HFFc6 (cell line): ENCODE data around the gene AUTS2. TPM values are rescaled to one million over a fixed set of nuclear protein-coding genes. Genes with fewer than 3 reads are reported as not detected.

Experiments used
- DNase-seq: peaks from one replicate; pipeline ENCODE4 v3.0.0-alpha.2; 2018
- H3K27ac Mint-ChIP-seq: 2 replicates; pipeline ENCODE4 v1.8.0; 2020; ENCODE audit warnings: mild to moderate bottlenecking, mixed read lengths
- H3K27me3 Mint-ChIP-seq: 2 replicates; pipeline ENCODE4 v1.8.0; 2021; ENCODE audit warnings: mild to moderate bottlenecking, moderate library complexity, mixed read lengths; ENCODE audit not compliant: insufficient read depth
- H3K36me3 Mint-ChIP-seq: 2 replicates; pipeline ENCODE4 v1.8.0; 2021; ENCODE audit warnings: low read depth, mixed read lengths
- H3K4me1 Mint-ChIP-seq: 2 replicates; pipeline ENCODE4 v1.8.0; 2020; ENCODE audit warnings: low read depth, mixed read lengths
- H3K4me3 Mint-ChIP-seq: 2 replicates; pipeline ENCODE4 v1.8.0; 2020; ENCODE audit warnings: mild to moderate bottlenecking, moderate library complexity, mixed read lengths
- H3K9me3 Mint-ChIP-seq: 2 replicates; pipeline ENCODE4 v1.8.0; 2020; ENCODE audit warnings: mild to moderate bottlenecking, mixed read lengths
- total RNA-seq, 6 experiments: library from RNA; stranded (reverse); fragmentation: NEBNext Ultra II Directional; extraction: Animal tissue kit (Norgen Biotek cat#: 25700); gene quantifications; 2 replicates in 1 of 6; 3 replicates in 5 of 6; pipeline ENCODE4 v1.2.3, GENCODE V29; 2021
- TF ChIP-seq, protein P1 (sequence below): fragments of 200-600 bp; sonication (generic); IDR thresholded peaks from 2 replicates; pipeline ENCODE4 v1.5.0; 2021; ENCODE audit warnings: antibody characterized with exemption, mild to moderate bottlenecking

The AUTS2 gene
- total RNA-seq, 6 experiments from 2014 or later: 0.02 to 0.19 (median 0.16) TPM; not detected in 2

DNA sequence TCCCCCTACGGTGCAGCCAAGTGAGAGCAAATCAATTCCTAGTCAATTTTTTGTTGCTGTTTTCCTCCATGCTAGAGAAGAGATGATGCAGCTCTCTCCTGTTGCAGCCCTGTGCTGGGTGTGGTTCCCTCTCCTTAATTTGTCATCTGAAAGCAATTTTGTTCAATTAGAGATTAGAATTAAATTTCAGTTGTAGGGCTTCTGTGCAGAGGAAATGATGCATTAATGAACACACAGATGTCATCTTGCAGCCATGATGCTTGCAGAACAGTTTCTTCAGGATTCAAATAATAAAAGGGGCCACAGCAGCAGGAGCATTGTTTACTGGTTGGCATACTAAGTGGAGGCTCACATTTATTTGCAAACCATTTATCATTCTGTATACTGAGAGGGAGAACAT, 266.0 kb downstream of the AUTS2 start:
- Mint-ChIP-seq H3K27me3 (peaks cover 2% of the 10 kb centered on the region), H3K36me3 (no peaks in the 10 kb centered on the region), H3K4me1 (no peaks in the 10 kb centered on the region), H3K27ac (no peak overlapping the region), H3K9me3 (peaks cover 33% of the 10 kb centered on the region), H3K4me3 (no peak overlapping the region)
- no peak for DNase-seq
- TF ChIP-seq, protein P1, sequence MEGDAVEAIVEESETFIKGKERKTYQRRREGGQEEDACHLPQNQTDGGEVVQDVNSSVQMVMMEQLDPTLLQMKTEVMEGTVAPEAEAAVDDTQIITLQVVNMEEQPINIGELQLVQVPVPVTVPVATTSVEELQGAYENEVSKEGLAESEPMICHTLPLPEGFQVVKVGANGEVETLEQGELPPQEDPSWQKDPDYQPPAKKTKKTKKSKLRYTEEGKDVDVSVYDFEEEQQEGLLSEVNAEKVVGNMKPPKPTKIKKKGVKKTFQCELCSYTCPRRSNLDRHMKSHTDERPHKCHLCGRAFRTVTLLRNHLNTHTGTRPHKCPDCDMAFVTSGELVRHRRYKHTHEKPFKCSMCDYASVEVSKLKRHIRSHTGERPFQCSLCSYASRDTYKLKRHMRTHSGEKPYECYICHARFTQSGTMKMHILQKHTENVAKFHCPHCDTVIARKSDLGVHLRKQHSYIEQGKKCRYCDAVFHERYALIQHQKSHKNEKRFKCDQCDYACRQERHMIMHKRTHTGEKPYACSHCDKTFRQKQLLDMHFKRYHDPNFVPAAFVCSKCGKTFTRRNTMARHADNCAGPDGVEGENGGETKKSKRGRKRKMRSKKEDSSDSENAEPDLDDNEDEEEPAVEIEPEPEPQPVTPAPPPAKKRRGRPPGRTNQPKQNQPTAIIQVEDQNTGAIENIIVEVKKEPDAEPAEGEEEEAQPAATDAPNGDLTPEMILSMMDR: no peak

DNA sequence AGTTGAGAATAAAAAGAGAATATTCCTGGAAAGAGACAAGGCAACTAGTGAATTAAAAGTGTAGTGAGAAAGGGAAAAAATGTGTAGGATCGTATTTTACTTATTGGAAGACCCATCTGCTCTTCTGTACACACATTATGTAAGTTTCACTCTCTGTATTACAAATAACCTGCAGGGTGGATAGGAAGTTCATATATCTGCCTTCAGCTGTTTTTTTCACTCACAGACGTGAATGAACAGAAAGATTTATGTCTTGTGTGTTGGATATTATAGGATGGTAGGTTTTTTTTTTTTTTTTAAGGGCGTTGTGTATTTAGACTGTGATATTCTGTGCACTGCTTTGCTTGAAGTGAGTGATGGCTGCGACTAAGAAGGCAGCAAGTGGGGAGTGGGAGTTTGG, 266.5 kb downstream of the AUTS2 start:
- TF ChIP-seq, protein P1: no peak
- Mint-ChIP-seq H3K27me3 (peaks cover 2% of the 10 kb centered on the region), H3K9me3 (peaks cover 29% of the 10 kb centered on the region), H3K27ac (no peak overlapping the region), H3K36me3 (no peaks in the 10 kb centered on the region), H3K4me1 (no peaks in the 10 kb centered on the region), H3K4me3 (no peak overlapping the region)
- no peak for DNase-seq

DNA sequence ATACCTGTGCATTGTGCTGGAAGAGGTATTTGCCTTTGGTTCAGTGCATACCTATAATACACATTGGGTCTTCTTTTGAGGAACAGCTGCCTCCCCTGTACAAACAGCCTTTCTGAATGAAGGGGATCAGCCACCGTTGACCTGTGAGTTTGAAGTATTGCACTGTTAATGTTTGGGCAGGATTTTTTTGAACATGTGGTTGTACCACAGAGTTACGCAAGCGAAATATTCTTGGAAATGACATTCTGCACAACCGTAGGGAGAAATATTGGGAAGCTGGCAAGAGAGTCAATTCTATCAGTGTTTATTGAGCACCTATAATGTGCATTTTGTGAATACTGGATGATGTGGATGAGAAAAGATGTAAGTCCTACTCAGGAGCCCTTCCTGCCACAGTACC, 270.6 kb downstream of the AUTS2 start:
- Mint-ChIP-seq H3K4me1 (no peaks in the 10 kb centered on the region), H3K27me3 (peaks cover 2% of the 10 kb centered on the region; the same call in 1 of the 2 replicates), H3K4me3 (no peak overlapping the region), H3K27ac (no peak overlapping the region), H3K9me3 (peaks cover 37% of the 10 kb centered on the region), H3K36me3 (peaks cover 6% of the 10 kb centered on the region; the same call in 1 of the 2 replicates)
- no peak for DNase-seq
- TF ChIP-seq, protein P1: no peak

DNA sequence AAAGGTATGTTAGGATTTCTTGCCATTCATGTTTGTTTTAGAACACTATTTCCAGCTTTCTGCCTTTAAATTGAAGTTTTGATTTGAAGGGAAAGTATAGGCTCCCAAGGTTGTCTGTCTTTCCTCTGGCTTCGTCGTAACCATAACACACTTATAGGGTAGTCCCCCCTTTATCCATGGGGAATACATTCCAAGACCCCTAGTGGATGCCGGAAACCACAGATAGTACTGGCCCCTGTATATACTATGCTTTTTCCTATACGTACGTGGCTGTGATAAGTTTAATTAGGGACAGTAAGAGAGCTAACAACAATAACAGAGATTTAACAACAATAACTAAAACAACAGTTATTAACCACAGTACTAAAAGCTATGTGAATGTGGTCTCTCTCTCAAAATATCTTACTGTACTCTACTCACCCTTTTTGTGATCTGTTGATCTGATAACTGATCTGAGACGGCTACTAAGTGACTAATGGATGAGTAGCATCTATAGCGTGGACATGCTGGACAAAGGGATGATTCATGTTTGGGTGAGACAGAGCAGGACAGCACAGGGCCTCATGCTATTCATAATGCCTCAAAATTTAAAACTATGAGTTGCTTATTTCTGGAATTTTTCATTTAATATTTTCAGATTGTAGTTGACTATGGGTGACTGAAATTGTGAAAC, 273.1 kb downstream of the AUTS2 start:
- Mint-ChIP-seq H3K4me1 (no peaks in the 10 kb centered on the region), H3K9me3 (peaks cover 32% of the 10 kb centered on the region), H3K27me3 (peaks cover 3% of the 10 kb centered on the region; the same call in 1 of the 2 replicates), H3K27ac (no peak overlapping the region), H3K36me3 (peaks cover 9% of the 10 kb centered on the region; the same call in 1 of the 2 replicates), H3K4me3 (no peak overlapping the region)
- TF ChIP-seq, protein P1: no peak
- DNase-seq: peak; percentile 14

DNA sequence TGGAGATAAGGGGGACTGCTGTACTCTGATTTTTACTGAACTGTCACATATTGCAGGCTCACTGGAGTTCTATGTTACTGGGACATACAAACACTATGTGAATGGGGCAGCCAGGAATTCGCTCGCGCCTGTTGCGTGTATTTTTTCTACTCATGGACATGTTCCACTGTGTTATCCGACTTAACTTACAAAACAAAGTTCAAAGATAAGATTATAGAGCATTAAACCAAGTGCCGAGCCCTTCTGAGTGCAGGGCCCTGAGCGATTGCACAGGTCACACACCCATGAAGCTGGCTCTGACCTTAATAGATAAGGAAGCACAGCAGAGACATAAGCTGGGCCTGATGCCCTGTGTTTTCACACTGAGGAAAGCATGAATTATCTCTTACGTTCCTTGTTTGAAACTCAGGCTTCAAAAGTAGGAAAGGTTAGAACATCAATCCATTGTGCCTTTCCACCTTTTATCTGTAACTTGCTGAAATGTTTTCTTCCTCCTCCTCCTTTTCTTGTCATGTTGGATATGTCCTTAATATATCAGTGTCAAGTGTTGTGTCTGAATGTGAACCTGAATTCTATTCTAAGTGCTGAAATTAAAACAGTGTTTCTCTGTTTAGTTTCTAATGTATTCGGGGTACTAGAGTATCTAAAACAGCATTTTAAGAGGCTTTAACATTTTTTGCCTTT, 273.8 kb downstream of the AUTS2 start:
- Mint-ChIP-seq H3K27ac (no peak overlapping the region), H3K27me3 (peaks cover 1% of the 10 kb centered on the region; the same call in 1 of the 2 replicates), H3K36me3 (peaks cover 9% of the 10 kb centered on the region; the same call in 1 of the 2 replicates), H3K9me3 (peaks cover 31% of the 10 kb centered on the region), H3K4me1 (no peaks in the 10 kb centered on the region), H3K4me3 (no peak overlapping the region)
- DNase-seq: no peak
- TF ChIP-seq, protein P1: no peak
